NB4 (cell line): ENCODE results near the gene MLXIP.

Source experiments
- TF ChIP-seq, protein P1 (sequence below): IDR thresholded peaks from one replicate; pipeline ENCODE4 v1.5.1; 2012; ENCODE audit warnings: low read depth, low read length
- TF ChIP-seq, protein P2 (sequence below): IDR thresholded peaks from 2 replicates; pipeline ENCODE4 v1.6.1; 2011; ENCODE audit warnings: low read depth, low read length

DNA sequence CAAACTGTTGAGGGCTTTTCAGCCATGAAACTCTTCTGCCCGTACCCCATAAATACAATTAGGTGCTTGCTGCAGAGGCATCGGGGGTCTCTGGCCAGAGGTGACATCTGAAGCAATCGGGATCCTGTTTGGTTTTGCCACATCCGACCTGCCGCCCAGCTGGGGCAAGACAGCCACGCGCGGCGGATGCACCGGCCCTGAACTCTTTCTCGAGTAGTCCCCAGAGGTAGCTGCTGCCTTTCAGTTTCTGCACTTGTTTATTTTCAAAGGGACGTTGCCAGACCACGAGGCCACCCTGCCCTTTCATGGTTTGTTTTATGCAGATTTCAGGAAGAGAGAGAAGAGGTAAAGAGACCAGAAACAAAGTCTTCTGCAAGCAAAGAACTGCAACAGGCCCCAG lies 10.6 kb upstream of the MLXIP start:
- TF ChIP-seq, protein P1, sequence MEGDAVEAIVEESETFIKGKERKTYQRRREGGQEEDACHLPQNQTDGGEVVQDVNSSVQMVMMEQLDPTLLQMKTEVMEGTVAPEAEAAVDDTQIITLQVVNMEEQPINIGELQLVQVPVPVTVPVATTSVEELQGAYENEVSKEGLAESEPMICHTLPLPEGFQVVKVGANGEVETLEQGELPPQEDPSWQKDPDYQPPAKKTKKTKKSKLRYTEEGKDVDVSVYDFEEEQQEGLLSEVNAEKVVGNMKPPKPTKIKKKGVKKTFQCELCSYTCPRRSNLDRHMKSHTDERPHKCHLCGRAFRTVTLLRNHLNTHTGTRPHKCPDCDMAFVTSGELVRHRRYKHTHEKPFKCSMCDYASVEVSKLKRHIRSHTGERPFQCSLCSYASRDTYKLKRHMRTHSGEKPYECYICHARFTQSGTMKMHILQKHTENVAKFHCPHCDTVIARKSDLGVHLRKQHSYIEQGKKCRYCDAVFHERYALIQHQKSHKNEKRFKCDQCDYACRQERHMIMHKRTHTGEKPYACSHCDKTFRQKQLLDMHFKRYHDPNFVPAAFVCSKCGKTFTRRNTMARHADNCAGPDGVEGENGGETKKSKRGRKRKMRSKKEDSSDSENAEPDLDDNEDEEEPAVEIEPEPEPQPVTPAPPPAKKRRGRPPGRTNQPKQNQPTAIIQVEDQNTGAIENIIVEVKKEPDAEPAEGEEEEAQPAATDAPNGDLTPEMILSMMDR, result no peak
- TF ChIP-seq, protein P2, sequence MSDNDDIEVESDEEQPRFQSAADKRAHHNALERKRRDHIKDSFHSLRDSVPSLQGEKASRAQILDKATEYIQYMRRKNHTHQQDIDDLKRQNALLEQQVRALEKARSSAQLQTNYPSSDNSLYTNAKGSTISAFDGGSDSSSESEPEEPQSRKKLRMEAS, result no peak
